ENCODE results near the gene B3GNT5.

B3GNT5 gene

GRCh38 chr3:183208800-183209199 lies 44.3 kb upstream of the B3GNT5 start:
- POLR2A ChIA-PET, result no interaction called here
- H3K4me3 ChIP-seq (ENCODE audit: low read depth, low read length), result no peak overlapping the region
- no peak overlapping the region for H3K27ac ChIP-seq (ENCODE audit: extremely low read depth, low read depth, low read length)
- no peaks in the 10 kb centered on the region for H3K9me3 ChIP-seq (ENCODE audit: control insufficient read depth, insufficient read depth, low read depth, low read length)
- H3K4me1 ChIP-seq (ENCODE audit: control insufficient read depth, insufficient read depth, low read length), result no peaks in the 10 kb centered on the region
- no peak for TF ChIP-seq ZFP41 (tag by site-specific recombination; IDR thresholded peaks at IDR 0.05; ENCODE audit: borderline replicate concordance)
- TF ChIP-seq SP3 (tag by site-specific recombination; IDR thresholded peaks at IDR 0.05), result no peak
- TF ChIP-seq ZNF664 (tag by site-specific recombination; IDR thresholded peaks at IDR 0.05), result no peak
- no peak for TF ChIP-seq ZNF132 (tag by site-specific recombination; IDR thresholded peaks at IDR 0.05; ENCODE audit: borderline replicate concordance)
- H3K36me3 ChIP-seq (ENCODE audit: control insufficient read depth in 2 of 2, insufficient read depth in 1 of 2, low read length in 2 of 2), result no peaks in the 10 kb centered on the region
- CTCF ChIA-PET, result no interaction called here

GRCh38 chr3:183210341-183210740 lies 42.7 kb upstream of the B3GNT5 start:
- no peaks in the 10 kb centered on the region for H3K36me3 ChIP-seq (ENCODE audit: control insufficient read depth in 2 of 2, insufficient read depth in 1 of 2, low read length in 2 of 2)
- ChIA-PET POLR2A (no interaction called here), CTCF (no interaction called here)
- H3K9me3 ChIP-seq (ENCODE audit: control insufficient read depth, insufficient read depth, low read depth, low read length), result no peaks in the 10 kb centered on the region
- TF ChIP-seq, protein P1, sequence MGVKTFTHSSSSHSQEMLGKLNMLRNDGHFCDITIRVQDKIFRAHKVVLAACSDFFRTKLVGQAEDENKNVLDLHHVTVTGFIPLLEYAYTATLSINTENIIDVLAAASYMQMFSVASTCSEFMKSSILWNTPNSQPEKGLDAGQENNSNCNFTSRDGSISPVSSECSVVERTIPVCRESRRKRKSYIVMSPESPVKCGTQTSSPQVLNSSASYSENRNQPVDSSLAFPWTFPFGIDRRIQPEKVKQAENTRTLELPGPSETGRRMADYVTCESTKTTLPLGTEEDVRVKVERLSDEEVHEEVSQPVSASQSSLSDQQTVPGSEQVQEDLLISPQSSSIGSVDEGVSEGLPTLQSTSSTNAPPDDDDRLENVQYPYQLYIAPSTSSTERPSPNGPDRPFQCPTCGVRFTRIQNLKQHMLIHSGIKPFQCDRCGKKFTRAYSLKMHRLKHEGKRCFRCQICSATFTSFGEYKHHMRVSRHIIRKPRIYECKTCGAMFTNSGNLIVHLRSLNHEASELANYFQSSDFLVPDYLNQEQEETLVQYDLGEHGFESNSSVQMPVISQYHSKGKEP (tag by site-specific recombination; IDR thresholded peaks at IDR 0.05), result no peak
- TF ChIP-seq CTCF (tag by site-specific recombination; IDR thresholded peaks at IDR 0.05) (no peak), ZNF48 (tag by site-specific recombination; IDR thresholded peaks at IDR 0.05) (no peak), ZNF792 (tag by site-specific recombination; IDR thresholded peaks at IDR 0.05) (no peak), ZNF473 (tag by site-specific recombination; IDR thresholded peaks at IDR 0.05) (no peak), YY1 (tag by site-specific recombination; IDR thresholded peaks at IDR 0.05) (no peak), ZNF621 (tag by site-specific recombination; IDR thresholded peaks at IDR 0.05) (no peak), SCRT1 (tag by site-specific recombination; IDR thresholded peaks at IDR 0.05; ENCODE audit: borderline replicate concordance) (no peak)
- no peaks in the 10 kb centered on the region for H3K4me1 ChIP-seq (ENCODE audit: control insufficient read depth, insufficient read depth, low read length)
- H3K4me3 ChIP-seq (ENCODE audit: low read depth, low read length), result no peak overlapping the region
- H3K27ac ChIP-seq (ENCODE audit: extremely low read depth, low read depth, low read length), result no peak overlapping the region

GRCh38 chr3:183210862-183211341 lies 42.2 kb upstream of the B3GNT5 start:
- H3K4me1 ChIP-seq (ENCODE audit: control insufficient read depth, insufficient read depth, low read length), result no peaks in the 10 kb centered on the region
- CTCF ChIA-PET, result no interaction called here
- no peak overlapping the region for H3K4me3 ChIP-seq (ENCODE audit: low read depth, low read length)
- no peaks in the 10 kb centered on the region for H3K36me3 ChIP-seq (ENCODE audit: control insufficient read depth in 2 of 2, insufficient read depth in 1 of 2, low read length in 2 of 2)
- H3K27ac ChIP-seq (ENCODE audit: extremely low read depth, low read depth, low read length), result no peak overlapping the region
- POLR2A ChIA-PET, result no interaction called here
- no peaks in the 10 kb centered on the region for H3K9me3 ChIP-seq (ENCODE audit: control insufficient read depth, insufficient read depth, low read depth, low read length)
- TF ChIP-seq ZNF148 (tag by site-specific recombination; IDR thresholded peaks at IDR 0.05; ENCODE audit: borderline replicate concordance), result no peak
- TF ChIP-seq SP7 (tag by site-specific recombination; IDR thresholded peaks at IDR 0.05), result no peak
- TF ChIP-seq ZNF16 (tag by site-specific recombination; IDR thresholded peaks at IDR 0.05; ENCODE audit: low read depth), result no peak
- no peak for TF ChIP-seq MEIS1 (CRISPR knock-in tag; IDR thresholded peaks at IDR 0.05; ENCODE audit: borderline replicate concordance)
- no peak for TF ChIP-seq ZNF701 (tag by site-specific recombination; IDR thresholded peaks at IDR 0.05)
- no peak for TF ChIP-seq GLI2 (tag by site-specific recombination; IDR thresholded peaks at IDR 0.05; ENCODE audit: borderline replicate concordance, low read depth)
- no peak for TF ChIP-seq ZNF521 (tag by site-specific recombination; IDR thresholded peaks at IDR 0.05)
- no peak for TF ChIP-seq ZNF362 (tag by site-specific recombination; IDR thresholded peaks at IDR 0.05)
- no peak for TF ChIP-seq CTCF (tag by site-specific recombination; IDR thresholded peaks at IDR 0.05)
- no peak for TF ChIP-seq MYNN (tag by site-specific recombination; IDR thresholded peaks at IDR 0.05; ENCODE audit: borderline replicate concordance)

Measured in HEK293 (cell line).